ENCODE results near the gene EPN2. TPM values are rescaled to one million over a fixed set of nuclear protein-coding genes. Genes with fewer than 3 reads are reported as not detected.

The EPN2 gene
- total RNA-seq, 2 experiments from 2014 or later: 20.1 to 20.4 TPM

- ChIA-PET POLR2A (no interaction called here), CTCF (ENCODE audit: unreplicated experiment) (no interaction called here)
- Histone ChIP-seq H3K36me3 (ENCODE audit: insufficient read depth, low read length) (no peaks in the 10 kb centered on the region), H4K20me1 (ENCODE audit: insufficient read depth, low read length) (no peaks in the 10 kb centered on the region), H3K4me3 (ENCODE audit: low read depth, low read length, poor library complexity, severe bottlenecking) (no peak overlapping the region), H3K9me2 (ENCODE audit: insufficient read depth, low read length) (no peaks in the 10 kb centered on the region), H3K9me3 (ENCODE audit: low read length) (no peaks in the 10 kb centered on the region), H3K4me1 (ENCODE audit: insufficient read depth, low read length, poor library complexity, severe bottlenecking) (no peaks in the 10 kb centered on the region), H3K27ac (ENCODE audit: low read depth, low read length, poor library complexity, severe bottlenecking) (no peak overlapping the region), H3K79me2 (ENCODE audit: insufficient read depth, low read depth, low read length) (no peaks in the 10 kb centered on the region), H3K4me2 (ENCODE audit: low read length) (no peak overlapping the region), H2AFZ (ENCODE audit: low read length) (no peak overlapping the region)
- TF ChIP-seq, protein P1, sequence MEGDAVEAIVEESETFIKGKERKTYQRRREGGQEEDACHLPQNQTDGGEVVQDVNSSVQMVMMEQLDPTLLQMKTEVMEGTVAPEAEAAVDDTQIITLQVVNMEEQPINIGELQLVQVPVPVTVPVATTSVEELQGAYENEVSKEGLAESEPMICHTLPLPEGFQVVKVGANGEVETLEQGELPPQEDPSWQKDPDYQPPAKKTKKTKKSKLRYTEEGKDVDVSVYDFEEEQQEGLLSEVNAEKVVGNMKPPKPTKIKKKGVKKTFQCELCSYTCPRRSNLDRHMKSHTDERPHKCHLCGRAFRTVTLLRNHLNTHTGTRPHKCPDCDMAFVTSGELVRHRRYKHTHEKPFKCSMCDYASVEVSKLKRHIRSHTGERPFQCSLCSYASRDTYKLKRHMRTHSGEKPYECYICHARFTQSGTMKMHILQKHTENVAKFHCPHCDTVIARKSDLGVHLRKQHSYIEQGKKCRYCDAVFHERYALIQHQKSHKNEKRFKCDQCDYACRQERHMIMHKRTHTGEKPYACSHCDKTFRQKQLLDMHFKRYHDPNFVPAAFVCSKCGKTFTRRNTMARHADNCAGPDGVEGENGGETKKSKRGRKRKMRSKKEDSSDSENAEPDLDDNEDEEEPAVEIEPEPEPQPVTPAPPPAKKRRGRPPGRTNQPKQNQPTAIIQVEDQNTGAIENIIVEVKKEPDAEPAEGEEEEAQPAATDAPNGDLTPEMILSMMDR (conservative IDR thresholded peaks at IDR 0.05; ENCODE audit: low read length): no peak
- TF ChIP-seq EZH2phosphoT487 (IDR thresholded peaks at IDR 0.05; ENCODE audit: borderline replicate concordance, low read depth, low read length): no peak
- BruUV-seq (replicated peaks): no TSS peak
- DNase-seq (ENCODE audit: low spot score): no peak
- intact Hi-C loops (cut with micrococcal nuclease; ENCODE audit: unreplicated experiment): no loop called here
Measured at GRCh38 chr17:19354748-19355147, 117.6 kb downstream of the EPN2 start.

- H3K4me3 ChIP-seq (ENCODE audit: low read depth, low read length, poor library complexity, severe bottlenecking): no peak overlapping the region
- H4K20me1 ChIP-seq (ENCODE audit: insufficient read depth, low read length): no peaks in the 10 kb centered on the region
- POLR2A ChIA-PET: no interaction called here
- no peak overlapping the region for H3K4me2 ChIP-seq (ENCODE audit: low read length)
- TF ChIP-seq, protein P1 (conservative IDR thresholded peaks at IDR 0.05; ENCODE audit: low read length): no peak
- TF ChIP-seq EZH2phosphoT487 (IDR thresholded peaks at IDR 0.05; ENCODE audit: borderline replicate concordance, low read depth, low read length): no peak
- CTCF ChIA-PET (ENCODE audit: unreplicated experiment): no interaction called here
- H3K4me1 ChIP-seq (ENCODE audit: insufficient read depth, low read length, poor library complexity, severe bottlenecking): peaks cover 11% of the 10 kb centered on the region
- no peaks in the 10 kb centered on the region for H3K36me3 ChIP-seq (ENCODE audit: insufficient read depth, low read length)
- H2AFZ ChIP-seq (ENCODE audit: low read length): no peak overlapping the region
- no peaks in the 10 kb centered on the region for H3K9me3 ChIP-seq (ENCODE audit: low read length)
- intact Hi-C loops (cut with micrococcal nuclease; ENCODE audit: unreplicated experiment): no loop called here
- H3K27ac ChIP-seq (ENCODE audit: low read depth, low read length, poor library complexity, severe bottlenecking): no peak overlapping the region
- BruUV-seq (replicated peaks): no TSS peak
- no peaks in the 10 kb centered on the region for H3K9me2 ChIP-seq (ENCODE audit: insufficient read depth, low read length)
- no peak for DNase-seq (ENCODE audit: low spot score)
- peaks cover 3% of the 10 kb centered on the region; the same call in 1 of the 2 replicates for H3K79me2 ChIP-seq (ENCODE audit: insufficient read depth, low read depth, low read length)
Measured at GRCh38 chr17:19357351-19357750, 120.2 kb downstream of the EPN2 start.

DNA sequence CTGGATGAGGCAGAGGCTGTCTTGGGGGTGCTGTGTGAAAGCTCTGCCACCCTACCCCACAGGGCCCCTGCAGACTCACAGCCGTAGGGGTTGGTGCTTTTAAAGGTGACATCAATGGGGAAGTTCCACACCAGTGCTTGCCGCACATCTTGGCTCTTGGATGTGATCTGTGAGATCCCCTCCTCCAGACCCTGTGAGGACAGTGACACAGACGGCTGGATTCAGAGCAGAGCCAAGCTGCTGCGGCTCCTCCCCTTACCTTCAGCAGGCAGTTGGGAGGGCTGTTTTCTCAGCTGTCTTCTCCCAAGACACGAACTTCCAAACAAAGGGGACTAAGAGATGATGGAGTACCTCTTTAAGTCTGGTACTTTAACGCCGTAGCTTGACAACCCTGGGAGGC is 120.6 kb downstream of the EPN2 start:
- Histone ChIP-seq H2AFZ (ENCODE audit: low read length) (no peak overlapping the region), H3K4me1 (ENCODE audit: insufficient read depth, low read length, poor library complexity, severe bottlenecking) (peaks cover 11% of the 10 kb centered on the region), H3K4me2 (ENCODE audit: low read length) (no peak overlapping the region), H3K36me3 (ENCODE audit: insufficient read depth, low read length) (no peaks in the 10 kb centered on the region), H3K79me2 (ENCODE audit: insufficient read depth, low read depth, low read length) (peaks cover 3% of the 10 kb centered on the region; the same call in 1 of the 2 replicates), H3K4me3 (ENCODE audit: low read depth, low read length, poor library complexity, severe bottlenecking) (no peak overlapping the region), H4K20me1 (ENCODE audit: insufficient read depth, low read length) (no peaks in the 10 kb centered on the region), H3K27ac (ENCODE audit: low read depth, low read length, poor library complexity, severe bottlenecking) (no peak overlapping the region), H3K9me3 (ENCODE audit: low read length) (no peaks in the 10 kb centered on the region), H3K9me2 (ENCODE audit: insufficient read depth, low read length) (no peaks in the 10 kb centered on the region)
- no TSS peak for BruUV-seq (replicated peaks)
- no peak for DNase-seq (ENCODE audit: low spot score)
- TF ChIP-seq, protein P1 (conservative IDR thresholded peaks at IDR 0.05; ENCODE audit: low read length): no peak
- no peak for TF ChIP-seq EZH2phosphoT487 (IDR thresholded peaks at IDR 0.05; ENCODE audit: borderline replicate concordance, low read depth, low read length)
- POLR2A ChIA-PET: no interaction called here
- intact Hi-C loops (cut with micrococcal nuclease; ENCODE audit: unreplicated experiment): no loop called here
- CTCF ChIA-PET (ENCODE audit: unreplicated experiment): no interaction called here

All from OCI-LY7 (cell line).